Panc1 (cell line): ENCODE data around the gene SOX4. TPM values are rescaled to one million over a fixed set of nuclear protein-coding genes. Genes with fewer than 3 reads are reported as not detected.

Source experiments
- ATAC-seq: fragments of 200-7000 bp; cut with Tn5 transposase; 2 replicates; pipeline ENCODE4 v1.9.1; 2020; ENCODE audit warnings: mild to moderate bottlenecking, moderate library complexity
- BruUV-seq: library from RNA; stranded (reverse); fragments of 400-500 nt; replicated peaks from 2 replicates; lab custom pipeline; 2021; lab: Mats Ljungman, UMichigan
- CTCF ChIA-PET: fragments of 300-600 bp; sonication (Branson Sonifier 250); formaldehyde crosslinking; loops from one replicate; lab custom pipeline; 2022; ENCODE audit warnings: antibody characterized with exemption; lab: Charles Lee
- POLR2A ChIA-PET: fragments of 300-600 bp; sonication (Branson Sonifier 250); formaldehyde crosslinking; loops from one replicate; lab custom pipeline; 2022; ENCODE audit warnings: antibody characterized with exemption; lab: Charles Lee
- DNase-seq: peaks from one replicate; pipeline ENCODE4 v3.0.0-alpha.2; 2010; ENCODE audit warnings: low read depth, low spot score
- H3K27ac ChIP-seq: 2 replicates; pipeline ENCODE4 v1.5.1; 2011; ENCODE audit warnings: mild to moderate bottlenecking, low read length, inconsistent platforms
- H3K27me3 ChIP-seq: fragments of 200-500 bp; sonication (Bioruptor generic); 2 replicates; pipeline ENCODE4 v1.6.0; 2014; ENCODE audit warnings: low read length, inconsistent platforms; ENCODE audit not compliant: control insufficient read depth, insufficient read depth
- H3K36me3 ChIP-seq: fragments of 200-500 bp; sonication (Bioruptor generic); 2 replicates; pipeline ENCODE4 v1.5.1; 2014; ENCODE audit warnings: inconsistent platforms, mild to moderate bottlenecking, low read length, moderate library complexity; ENCODE audit not compliant: control insufficient read depth, insufficient read depth
- H3K4me1 ChIP-seq: 2 replicates; pipeline ENCODE4 v1.5.1; 2011; ENCODE audit warnings: inconsistent platforms, mild to moderate bottlenecking, low read length, moderate library complexity; ENCODE audit not compliant: control insufficient read depth, insufficient read depth
- H3K4me3 ChIP-seq, 2 experiments: 2 replicates each; pipeline ENCODE4 v1.5.1; 2011 to 2012; ENCODE audit warnings: low read depth in 2 of 2, low read length in 2 of 2, mild to moderate bottlenecking in 2 of 2, inconsistent platforms in 1 of 2, moderate library complexity in 1 of 2
- H3K9me3 ChIP-seq: fragments of 200-500 bp; sonication (Bioruptor generic); 2 replicates; pipeline ENCODE4 v1.5.1; 2014; ENCODE audit warnings: low read depth, mild to moderate bottlenecking, inconsistent platforms, low read length, moderate library complexity; ENCODE audit not compliant: control insufficient read depth, insufficient read depth
- CTCF ChIP-seq: fragments of 450-650 bp; IDR thresholded peaks from 2 replicates; pipeline ENCODE4 v1.5.1; 2017; ENCODE audit warnings: mild to moderate bottlenecking
- POLR2AphosphoS5 ChIP-seq: IDR thresholded peaks from 2 replicates; pipeline ENCODE4 v1.6.1; 2012; ENCODE audit warnings: mild to moderate bottlenecking, low read depth, low read length, moderate library complexity
- REST ChIP-seq, 2 experiments: IDR thresholded peaks; 2 replicates each; pipeline ENCODE4 v1.6.1; 2011 to 2012; ENCODE audit warnings: low read depth in 2 of 2, control low read depth in 1 of 2, low read length in 1 of 2, mild to moderate bottlenecking in 1 of 2, moderate library complexity in 1 of 2; ENCODE audit not compliant: insufficient read depth in 1 of 2
- SIN3A ChIP-seq: IDR thresholded peaks from 2 replicates; pipeline ENCODE4 v1.6.1; 2012; ENCODE audit warnings: low read depth, mild to moderate bottlenecking, low read length, moderate library complexity, borderline replicate concordance; ENCODE audit not compliant: insufficient read depth
- TCF7L2 ChIP-seq: IDR thresholded peaks from 2 replicates; pipeline ENCODE4 v1.6.1; 2011; ENCODE audit warnings: mild to moderate bottlenecking, low read depth, low read length, inconsistent platforms
- in situ Hi-C: cut with HindIII; loops from 2 replicates; pipeline ENCODE4 v1.10.0; 2016; ENCODE audit warnings: low sequenced_read_pairs, low pct_unique_long_range_greater_than_20kb
- intact Hi-C: fragments of 100-400 bp; cut with micrococcal nuclease; formaldehyde crosslinking; loops from one replicate; pipeline ENCODE4 v1.10.0; 2022; ENCODE audit not compliant: unreplicated experiment
- total RNA-seq: library from RNA; stranded (reverse); gene quantifications from one replicate; pipeline ENCODE4 v1.2.1, GENCODE V29; 2021; ENCODE audit not compliant: unreplicated experiment

SOX4 gene
- total RNA-seq, 1 experiment from 2014 or later = 71.9 TPM

DNA sequence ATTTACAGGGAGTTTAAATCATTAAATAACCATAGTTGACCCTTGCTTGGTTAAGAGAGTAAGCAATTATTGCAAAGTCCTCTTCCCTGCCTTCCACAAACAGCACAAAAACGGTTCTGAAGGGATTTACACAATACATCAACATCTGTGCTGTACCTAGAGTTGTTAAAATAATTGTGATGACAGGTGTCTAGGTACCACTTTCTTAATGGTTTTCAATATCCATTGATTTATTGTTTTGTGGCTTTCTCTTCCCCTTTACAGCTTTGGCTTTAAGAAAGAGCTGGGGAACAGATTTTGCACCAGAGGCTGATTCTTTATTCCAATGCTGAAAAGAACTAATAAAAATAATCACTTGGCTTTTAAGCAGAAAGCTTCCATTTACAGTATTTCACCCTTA, 598 bp upstream of the SOX4 start:
- Histone ChIP-seq H3K36me3 (peaks cover 15% of the 10 kb centered on the region), H3K4me1 (peaks cover 20% of the 10 kb centered on the region), H3K4me3 (peak overlapping the region; percentile 95 to 96), H3K9me3 (no peaks in the 10 kb centered on the region), H3K27me3 (no peaks in the 10 kb centered on the region), H3K27ac (peak overlapping the region; percentile 78)
- TF ChIP-seq POLR2AphosphoS5 = no peak
- no peak for TF ChIP-seq CTCF
- TF ChIP-seq TCF7L2 = no peak
- no peak for TF ChIP-seq REST (IDR thresholded peaks at IDR 0.05; ENCODE audit: insufficient read depth in 1 of 2, low read depth in 2 of 2, low read length in 1 of 2)
- TF ChIP-seq SIN3A = no peak
- in situ Hi-C loops (no loop called here), intact Hi-C loops (loop anchor here (5.0 to 10.0 kb wide), 2 partner anchors 212 to 1234 kb away; no protein-coding TSS in a partner anchor)
- no peak for DNase-seq
- ATAC-seq = no peak
- BruUV-seq = no TSS peak
- POLR2A ChIA-PET = interaction anchor here (0.6 to 1.6 kb wide), 5 partner anchors 120 to 393 kb away, joined by 3 to 10 read pairs (median 5); no protein-coding TSS in a partner anchor
- CTCF ChIA-PET = interaction anchor here (0.6 to 1.0 kb wide), 2 partner anchors 178 to 1029 kb away, joined by 3 read pairs; no protein-coding TSS in a partner anchor

GRCh38 chr6:21593927-21594415, 420 bp downstream of the SOX4 start:
- Histone ChIP-seq H3K36me3 (peaks cover 19% of the 10 kb centered on the region), H3K27me3 (no peaks in the 10 kb centered on the region), H3K9me3 (no peaks in the 10 kb centered on the region), H3K4me1 (peaks cover 30% of the 10 kb centered on the region), H3K4me3 (peak overlapping the region; percentile 95 to 96), H3K27ac (peak overlapping the region; percentile 96)
- POLR2A ChIA-PET = interaction anchor here (0.6 to 1.6 kb wide), 16 partner anchors 8 to 1371 kb away, joined by 3 to 16 read pairs (median 5); no protein-coding TSS in a partner anchor
- peak; percentile 39 for ATAC-seq
- BruUV-seq = TSS peak; percentile 78
- no peak for DNase-seq
- CTCF ChIA-PET = interaction anchor here (0.6 to 1.0 kb wide), 5 partner anchors 244 to 1430 kb away, joined by 3 to 15 read pairs (median 4); no protein-coding TSS in a partner anchor
- in situ Hi-C loops = no loop called here
- no peak for TF ChIP-seq REST (IDR thresholded peaks at IDR 0.05; ENCODE audit: insufficient read depth in 1 of 2, low read depth in 2 of 2, low read length in 1 of 2)
- TF ChIP-seq POLR2AphosphoS5 = peak; percentile 2; the same call in 1 of the 2 replicates
- TF ChIP-seq SIN3A = no peak; the same call in 1 of the 2 replicates
- no peak for TF ChIP-seq TCF7L2
- intact Hi-C loops = loop anchor here (5.0 to 10.0 kb wide), 2 partner anchors 211 to 1233 kb away; no protein-coding TSS in a partner anchor
